Measurements from ENCODE around the gene GMDS. TPM values are rescaled to one million over a fixed set of nuclear protein-coding genes. Genes with fewer than 3 reads are reported as not detected.

The GMDS gene
- total and polyA plus RNA-seq, 2 of the 13 experiments (the other 11 are each of a cell fraction or from before 2014, with no cell fraction given), result 64.4 to 112 TPM

GRCh38 chr6:2257363-2257762 is 12.0 kb upstream of the GMDS start:
- POLR2A ChIA-PET, result no interaction called here
- no peak for FAIRE-seq
- no peak overlapping the region for H3K27ac ChIP-seq (ENCODE audit: extremely low read length, insufficient read depth, low read length)
- in situ Hi-C loops (cut with HindIII; ENCODE audit: extremely low pct_ligation_motif_present, low pct_unique_long_range_greater_than_20kb) (no loop called here), intact Hi-C loops (cut with micrococcal nuclease; ENCODE audit: unreplicated experiment) (loop anchor here (5.0 kb wide), 1 partner anchor 65 kb away; no protein-coding TSS in a partner anchor)
- no peaks in the 10 kb centered on the region for H3K27me3 ChIP-seq (ENCODE audit: control insufficient read depth in 1 of 2, insufficient read depth in 2 of 2, low read length in 2 of 2)
- H4K20me1 ChIP-seq (ENCODE audit: insufficient read depth, low read length), result no peaks in the 10 kb centered on the region
- H3K79me2 ChIP-seq (ENCODE audit: insufficient read depth, low read length), result peaks cover 19% of the 10 kb centered on the region
- H3K4me3 ChIP-seq (replicated peaks in 1 of 3; ENCODE audit: insufficient read depth in 1 of 3, low read depth in 2 of 3, low read length in 3 of 3), result no peak overlapping the region
- no peak for TF ChIP-seq ZNF782 (CRISPR knock-in tag; IDR thresholded peaks at IDR 0.05; ENCODE audit: borderline replicate concordance)
- TF ChIP-seq ZSCAN12 (CRISPR knock-in tag; IDR thresholded peaks at IDR 0.05), result no peak
- TF ChIP-seq ZNF567 (CRISPR knock-in tag; IDR thresholded peaks at IDR 0.05; ENCODE audit: borderline replicate concordance), result no peak
- TF ChIP-seq LCORL (IDR thresholded peaks at IDR 0.05), result peak; percentile 69
- TF ChIP-seq LCORL (CRISPR knock-in tag; IDR thresholded peaks at IDR 0.05), result no peak
- TF ChIP-seq ZNF337 (CRISPR knock-in tag; IDR thresholded peaks at IDR 0.05; ENCODE audit: borderline replicate concordance, low read depth), result 0 out of 2 replicates have a peak, but pooled peaks have one; percentile 28
- peaks cover 61% of the 10 kb centered on the region for H3K4me1 ChIP-seq (ENCODE audit: insufficient read depth, low read length)
- CTCF ChIA-PET (ENCODE audit: low intra/inter-chr PET ratio, low total read pairs), result no interaction called here
- no peak overlapping the region for H3K4me2 ChIP-seq (ENCODE audit: low read depth, low read length)
- no peak overlapping the region for H3K9ac ChIP-seq (ENCODE audit: insufficient read depth, low read depth, low read length)
- H3K9me3 ChIP-seq (ENCODE audit: low read length), result peaks cover 26% of the 10 kb centered on the region
- H3K36me3 ChIP-seq (replicated peaks in 1 of 2; ENCODE audit: control insufficient read depth in 1 of 2, insufficient read depth in 2 of 2, low read length in 2 of 2), result peaks cover 0 to 30% of the 10 kb centered on the region in 2 experiments; a peak in 4 of 5 replicates
- H2AFZ ChIP-seq (ENCODE audit: low read length), result no peak overlapping the region
- BruUV-seq (replicated peaks), result no TSS peak
- ATAC-seq, result no peak
- no peak for DNase-seq (ENCODE audit: low spot score)

GRCh38 chr6:2254747-2255146 is 9.3 kb upstream of the GMDS start:
- no TSS peak for BruUV-seq (replicated peaks)
- WGBS (ENCODE audit: low lambda C conversion rate), result 95% methylated on average over 3 of the region's 3 CpGs
- Histone ChIP-seq H3K79me2 (ENCODE audit: insufficient read depth, low read length) (no peaks in the 10 kb centered on the region), H3K27me3 (ENCODE audit: control insufficient read depth in 1 of 2, insufficient read depth in 2 of 2, low read length in 2 of 2) (no peaks in the 10 kb centered on the region), H4K20me1 (ENCODE audit: insufficient read depth, low read length) (no peaks in the 10 kb centered on the region), H3K9me3 (ENCODE audit: low read length) (peaks cover 26% of the 10 kb centered on the region), H3K4me1 (ENCODE audit: insufficient read depth, low read length) (peaks cover 39% of the 10 kb centered on the region), H3K27ac (ENCODE audit: extremely low read length, insufficient read depth, low read length) (no peak overlapping the region), H2AFZ (ENCODE audit: low read length) (no peak overlapping the region), H3K9ac (ENCODE audit: insufficient read depth, low read depth, low read length) (no peak overlapping the region), H3K4me2 (ENCODE audit: low read depth, low read length) (no peak overlapping the region), H3K4me3 (replicated peaks in 1 of 3; ENCODE audit: insufficient read depth in 1 of 3, low read depth in 2 of 3, low read length in 3 of 3) (no peak overlapping the region), H3K36me3 (replicated peaks in 1 of 2; ENCODE audit: control insufficient read depth in 1 of 2, insufficient read depth in 2 of 2, low read length in 2 of 2) (peaks cover 4 to 42% of the 10 kb centered on the region in 2 experiments; a peak in 4 of 5 replicates)
- FAIRE-seq, result no peak
- ChIA-PET CTCF (ENCODE audit: low intra/inter-chr PET ratio, low total read pairs) (no interaction called here), POLR2A (interaction anchor here (2.7 kb wide), 1 partner anchor 8 kb away, joined by 14 read pairs; no protein-coding TSS in a partner anchor)
- DNase-seq (ENCODE audit: low spot score), result no peak
- intact Hi-C loops (cut with micrococcal nuclease; ENCODE audit: unreplicated experiment) (loop anchor here (5.0 kb wide), 1 partner anchor 68 kb away; no protein-coding TSS in a partner anchor), in situ Hi-C loops (cut with HindIII; ENCODE audit: extremely low pct_ligation_motif_present, low pct_unique_long_range_greater_than_20kb) (no loop called here)
- no peak for ATAC-seq
- TF ChIP-seq ZNF331 (CRISPR knock-in tag; IDR thresholded peaks at IDR 0.05), result peak; percentile 100
- TF ChIP-seq ZBTB42 (CRISPR knock-in tag; IDR thresholded peaks at IDR 0.05), result no peak
- peak; percentile 65; the same call in 1 of the 2 replicates for TF ChIP-seq MIXL1 (CRISPR knock-in tag; IDR thresholded peaks at IDR 0.05)
